A549 (cell line): ENCODE results near the gene PDE3B. TPM values are rescaled to one million over a fixed set of nuclear protein-coding genes. Genes with fewer than 3 reads are reported as not detected.

Experiments
- ATAC-seq, 2 experiments: fragments of 200-7000 bp in 1 of 2; fragments of >200 bp in 1 of 2; cut with Nextera tagmentation in 1 of 2; cut with Tn5 transposase in 1 of 2; 3 replicates each; pipeline versions ENCODE4 v1.8.0 to v1.9.1; 2018 to 2020; ENCODE audit warnings: mild to moderate bottlenecking in 1 of 2, moderate library complexity in 1 of 2
- CTCF ChIA-PET: fragments of 300-600 bp; sonication (Branson Sonifier 250); formaldehyde crosslinking; extraction: SDS; loops from one replicate; lab custom pipeline; 2021; ENCODE audit warnings: antibody characterized with exemption, inconsistent platforms; lab: Yijun Ruan, JAX
- POLR2A ChIA-PET: fragments of 350-600 bp; formaldehyde crosslinking; extraction: SDS; loops from one replicate; lab custom pipeline; 2021; ENCODE audit warnings: antibody characterized with exemption, inconsistent platforms; lab: Yijun Ruan, JAX
- DNase-seq, 2 experiments: peaks; one replicate each; pipeline versions ENCODE4 v3.0.0 to v3.0.0-alpha.2; 2011 to 2016; ENCODE audit warnings: low read depth in 1 of 2, low spot score in 1 of 2
- FAIRE-seq: peaks from 2 replicates; lab custom pipeline; 2011; peaks lifted over from hg19 to GRCh38; lab: Jason Lieb, UNC
- H3K27ac ChIP-seq, 2 experiments: fragments of >200 bp; sonication (Bioruptor Twin); formaldehyde crosslinking; 3 replicates each; pipeline ENCODE4 v1.5.1; 2016 to 2017
- H3K4me1 ChIP-seq: fragments of >200 bp; sonication (Bioruptor Twin); formaldehyde crosslinking; 3 replicates; pipeline ENCODE4 v1.6.1; 2016
- H3K4me2 ChIP-seq: fragments of >200 bp; sonication (Bioruptor Twin); formaldehyde crosslinking; 3 replicates; pipeline ENCODE4 v1.6.1; 2016
- H3K4me3 ChIP-seq: fragments of >200 bp; sonication (Bioruptor Twin); formaldehyde crosslinking; 3 replicates; pipeline ENCODE4 v1.5.1; 2016
- H3K9me3 ChIP-seq: fragments of >200 bp; sonication (Bioruptor Twin); formaldehyde crosslinking; 3 replicates; pipeline ENCODE4 v1.6.1; 2016
- ATOH8 ChIP-seq: fragments of 250-450 bp; sonication (Bioruptor Pico); IDR thresholded peaks from 2 replicates; pipeline ENCODE4 v1.5.0; 2020; ENCODE audit warnings: low read depth, mild to moderate bottlenecking, moderate library complexity
- BCL3 ChIP-seq: fragments of >200 bp; sonication (Bioruptor Twin); formaldehyde crosslinking; IDR thresholded peaks from 3 replicates; pipeline ENCODE4 v1.6.1; 2016
- CBX2 ChIP-seq: fragments of 200-600 bp; sonication (generic); IDR thresholded peaks from 2 replicates; pipeline ENCODE4 v1.6.1; 2016; ENCODE audit warnings: low read depth, mild to moderate bottlenecking, borderline replicate concordance
- CEBPB ChIP-seq, 2 experiments: fragments of >200 bp in 1 of 2; sonication (Bioruptor Twin) in 1 of 2; formaldehyde crosslinking in 1 of 2; IDR thresholded peaks; 2 replicates each; pipeline ENCODE4 v1.6.1; 2012 to 2016
- E2F6 ChIP-seq: IDR thresholded peaks from 2 replicates; pipeline ENCODE4 v1.6.1; 2012; ENCODE audit warnings: low read depth, borderline replicate concordance
- ESRRA ChIP-seq: fragments of 150-350 bp; IDR thresholded peaks from 2 replicates; pipeline ENCODE4 v1.6.1; 2014; ENCODE audit warnings: mild to moderate bottlenecking, low read length, borderline replicate concordance
- FOSL2 ChIP-seq, 2 experiments: fragments of 450-650 bp in 1 of 2; fragments of >200 bp in 1 of 2; sonication (Bioruptor Twin) in 1 of 2; formaldehyde crosslinking; IDR thresholded peaks; 2 replicates each; pipeline versions ENCODE4 v1.5.0 to v1.6.1; 2016 to 2020; ENCODE audit warnings: mild to moderate bottlenecking in 1 of 2, moderate library complexity in 1 of 2
- GATA3 ChIP-seq: IDR thresholded peaks from 2 replicates; pipeline ENCODE4 v1.6.1; 2012; ENCODE audit warnings: borderline replicate concordance
- HES2 ChIP-seq: fragments of >200 bp; sonication (Bioruptor Twin); formaldehyde crosslinking; IDR thresholded peaks from 2 replicates; pipeline ENCODE4 v1.6.1; 2016
- HEYL ChIP-seq: fragments of 250-450 bp; sonication (Bioruptor Pico); IDR thresholded peaks from 2 replicates; pipeline ENCODE4 v1.8.0; 2021; ENCODE audit warnings: mild to moderate bottlenecking, moderate library complexity
- KDM5A ChIP-seq: fragments of 200-600 bp; sonication (generic); IDR thresholded peaks from 2 replicates; pipeline ENCODE4 v1.6.1; 2016; ENCODE audit warnings: antibody characterized with exemption, mild to moderate bottlenecking
- MAFK ChIP-seq: fragments of 450-650 bp; IDR thresholded peaks from 2 replicates; pipeline ENCODE4 v1.6.1; 2014; ENCODE audit not compliant: partially characterized antibody
- MAX ChIP-seq: IDR thresholded peaks from 2 replicates; pipeline ENCODE4 v1.6.1; 2012
- NR3C1 ChIP-seq: fragments of >200 bp; sonication (Bioruptor Twin); formaldehyde crosslinking; IDR thresholded peaks from 3 replicates; pipeline ENCODE4 v1.6.1; 2017
- PHF8 ChIP-seq: fragments of 200-600 bp; sonication (generic); IDR thresholded peaks from 2 replicates; pipeline ENCODE4 v1.6.1; 2016; ENCODE audit warnings: low read depth, mild to moderate bottlenecking, antibody characterized with exemption, moderate library complexity, borderline replicate concordance
- RNF2 ChIP-seq: fragments of 200-600 bp; sonication (generic); IDR thresholded peaks from 2 replicates; pipeline ENCODE4 v1.6.1; 2016; ENCODE audit warnings: low read depth, mild to moderate bottlenecking, antibody characterized with exemption, moderate library complexity, borderline replicate concordance
- SREBF2 ChIP-seq: fragments of 450-650 bp; IDR thresholded peaks from 2 replicates; pipeline ENCODE4 v1.6.1; 2014; ENCODE audit warnings: mild to moderate bottlenecking, moderate library complexity
- TFCP2L1 ChIP-seq: fragments of 250-450 bp; sonication (Bioruptor Pico); IDR thresholded peaks from 2 replicates; pipeline ENCODE4 v1.5.0; 2021; ENCODE audit warnings: mild to moderate bottlenecking
- WGBS: methylation state at CpG from one replicate; pipeline ENCODE4 v1.1.6; 2017; ENCODE audit errors: missing lambda C conversion rate; 5-methylcytosine and 5-hydroxymethylcytosine counted together
- polyA plus RNA-seq, 4 experiments: library from polyadenylated mRNA; depleted of rRNA in 3 of 4; stranded (reverse); fragments of >200 nt; fragmentation: RNase III in 1 of 4; extraction: RNeasy Plus Mini Kit Qiagen cat#74134 plus additional on column Dnase treatment in 1 of 4; gene quantifications; 2 replicates in 3 of 4; 3 replicates in 1 of 4; pipeline ENCODE4 v1.2.3, GENCODE V29; 2011 to 2017

The PDE3B gene
- polyA plus RNA-seq, 2 of the 4 experiments (the other 2 are of a cell fraction), result 2.4 to 2.9 TPM

- POLR2A ChIA-PET, result no interaction called here
- no peak overlapping the region for H3K4me3 ChIP-seq
- CTCF ChIA-PET, result no interaction called here
- TF ChIP-seq CEBPB (IDR thresholded peaks at IDR 0.05) (no peak), RNF2 (no peak), BCL3 (no peak), ATOH8 (no peak), TFCP2L1 (CRISPR knock-in tag) (no peak), PHF8 (no peak), KDM5A (no peak), FOSL2 (IDR thresholded peaks at IDR 0.05) (no peak), FOSL2 (CRISPR knock-in tag; IDR thresholded peaks at IDR 0.05) (no peak), MAX (no peak), MAFK (no peak), HEYL (CRISPR knock-in tag) (no peak)
- DNase-seq (no peak), FAIRE-seq (no peak), ATAC-seq (no peak)
- 22% methylated on average over 1 of the region's 1 CpG for WGBS
- no peak overlapping the region for H3K27ac ChIP-seq
- H3K4me2 ChIP-seq, result no peak overlapping the region
- H3K4me1 ChIP-seq, result no peaks in the 10 kb centered on the region
- peaks cover 8% of the 10 kb centered on the region; the same call in 1 of the 3 replicates for H3K9me3 ChIP-seq
Measured at GRCh38 chr11:14702760-14703159, 59.2 kb downstream of the PDE3B start.

GRCh38 chr11:14703731-14704130, 60.1 kb downstream of the PDE3B start:
- no peak for ATAC-seq
- ChIA-PET CTCF (no interaction called here), POLR2A (no interaction called here)
- no peak for TF ChIP-seq ESRRA
- FAIRE-seq, result no peak
- 29% methylated on average over 1 of the region's 1 CpG for WGBS
- Histone ChIP-seq H3K4me3 (no peak overlapping the region), H3K27ac (no peak overlapping the region), H3K4me2 (no peak overlapping the region), H3K9me3 (peaks cover 8% of the 10 kb centered on the region; the same call in 1 of the 3 replicates), H3K4me1 (no peaks in the 10 kb centered on the region)
- DNase-seq, result no peak

GRCh38 chr11:14705067-14705466, 61.5 kb downstream of the PDE3B start:
- Histone ChIP-seq H3K4me3 (no peak overlapping the region), H3K4me2 (no peak overlapping the region)
- WGBS, result 19% methylated on average over 2 of the region's 2 CpGs
- TF ChIP-seq SREBF2 (no peak), HES2 (no peak), GATA3 (no peak), E2F6 (no peak), ESRRA (no peak), CBX2 (no peak), NR3C1 (no peak)
- TF ChIP-seq, all 56 proteins: peak for 0
- CTCF ChIA-PET, result no interaction called here
- H3K4me1 ChIP-seq, result no peaks in the 10 kb centered on the region
- DNase-seq (no peak), ATAC-seq (no peak), FAIRE-seq (no peak)
- POLR2A ChIA-PET, result no interaction called here
- peaks cover 8% of the 10 kb centered on the region; the same call in 1 of the 3 replicates for H3K9me3 ChIP-seq
- H3K27ac ChIP-seq, result no peak overlapping the region
